Measurements from ENCODE around the gene NPIPA5. TPM values are rescaled to one million over a fixed set of nuclear protein-coding genes. Genes with fewer than 3 reads are reported as not detected.

The NPIPA5 gene
- total and polyA plus RNA-seq, 2 donors (not counting 1 experiment from before 2014, with no cell fraction given), result 21.0 TPM; not detected in 1

GRCh38 chr16:15399317-15399716 is 21.2 kb upstream of the NPIPA5 start:
- Histone ChIP-seq H3K27me3 (replicated peaks in 1 of 4; ENCODE audit: control extremely low read depth in 1 of 4, control insufficient read depth in 3 of 4, insufficient read depth in 4 of 4, low read length in 3 of 4) (peaks cover 0 to 8% (median 0%) of the 10 kb centered on the region in 4 experiments), H3K4me2 (replicated peaks; ENCODE audit: low read depth, low read length, poor library complexity, severe bottlenecking) (no peak overlapping the region), H3K4me3 (ENCODE audit: control extremely low read depth in 1 of 5, extremely low read depth in 1 of 5, insufficient read depth in 1 of 5, low read depth in 2 of 5, low read length in 4 of 5) (no peak overlapping the region), H3K9me3 (ENCODE audit: control extremely low read depth in 1 of 3, control insufficient read depth in 2 of 3, insufficient read depth in 1 of 3, low read length in 2 of 3) (no peaks in the 10 kb centered on the region), H3K9ac (ENCODE audit: low read length) (no peak overlapping the region), H3K79me2 (ENCODE audit: control insufficient read depth, insufficient read depth, low read length) (no peaks in the 10 kb centered on the region), H3K27ac (ENCODE audit: low read length in 2 of 2) (no peak overlapping the region), H3K36me3 (replicated peaks in 1 of 2; ENCODE audit: control extremely low read depth in 1 of 2, control insufficient read depth in 1 of 2, extremely low read depth in 1 of 2, insufficient read depth in 2 of 2, low read length in 1 of 2) (no peaks in the 10 kb centered on the region), H4K20me1 (ENCODE audit: control insufficient read depth, insufficient read depth, low read length, poor library complexity, severe bottlenecking) (no peaks in the 10 kb centered on the region), H3K4me1 (ENCODE audit: control insufficient read depth in 2 of 2, insufficient read depth in 2 of 2, low read length in 2 of 2) (peaks cover 6 to 12% of the 10 kb centered on the region in 2 donors), H2AFZ (ENCODE audit: insufficient read depth, low read depth, low read length, poor library complexity, severe bottlenecking) (no peak overlapping the region)
- Mint-ChIP-seq H3K4me3 (no peak overlapping the region), H3K4me1 (peaks cover 13% of the 10 kb centered on the region), H3K27me3 (peaks cover 4% of the 10 kb centered on the region), H3K9me3 (ENCODE audit: insufficient read depth) (no peaks in the 10 kb centered on the region), H3K27ac (no peak overlapping the region)
- ChIA-PET CTCF (no interaction called here), POLR2A (no interaction called here)
- DNase-seq (no peak), ATAC-seq (ENCODE audit: low read depth) (no peak)
- intact Hi-C loops (cut with micrococcal nuclease), result no loop called here
- WGBS (ENCODE audit: insufficient coverage), result 92% methylated on average over 2 of the region's 3 CpGs
- no peak for TF ChIP-seq EZH2 (IDR thresholded peaks at IDR 0.05; ENCODE audit: borderline replicate concordance, insufficient read depth, low read depth, low read length, poor library complexity, severe bottlenecking)
- no peak for TF ChIP-seq CTCF (IDR thresholded peaks at IDR 0.05)

- POLR2A ChIA-PET, result no interaction called here
- Histone ChIP-seq H4K20me1 (ENCODE audit: control insufficient read depth, insufficient read depth, low read length, poor library complexity, severe bottlenecking) (no peaks in the 10 kb centered on the region), H3K27ac (ENCODE audit: low read length in 2 of 2) (no peak overlapping the region), H3K9ac (ENCODE audit: low read length) (no peak overlapping the region), H3K36me3 (replicated peaks in 1 of 2; ENCODE audit: control extremely low read depth in 1 of 2, control insufficient read depth in 1 of 2, extremely low read depth in 1 of 2, insufficient read depth in 2 of 2, low read length in 1 of 2) (no peaks in the 10 kb centered on the region), H3K79me2 (ENCODE audit: control insufficient read depth, insufficient read depth, low read length) (no peaks in the 10 kb centered on the region), H2AFZ (ENCODE audit: insufficient read depth, low read depth, low read length, poor library complexity, severe bottlenecking) (no peak overlapping the region), H3K4me2 (replicated peaks; ENCODE audit: low read depth, low read length, poor library complexity, severe bottlenecking) (no peak overlapping the region), H3K27me3 (replicated peaks in 1 of 4; ENCODE audit: control extremely low read depth in 1 of 4, control insufficient read depth in 3 of 4, insufficient read depth in 4 of 4, low read length in 3 of 4) (peaks cover 0 to 8% (median 0%) of the 10 kb centered on the region in 4 experiments), H3K4me1 (ENCODE audit: control insufficient read depth in 2 of 2, insufficient read depth in 2 of 2, low read length in 2 of 2) (peaks cover 5 to 8% of the 10 kb centered on the region in 2 donors), H3K9me3 (ENCODE audit: control extremely low read depth in 1 of 3, control insufficient read depth in 2 of 3, insufficient read depth in 1 of 3, low read length in 2 of 3) (no peaks in the 10 kb centered on the region), H3K4me3 (ENCODE audit: control extremely low read depth in 1 of 5, extremely low read depth in 1 of 5, insufficient read depth in 1 of 5, low read depth in 2 of 5, low read length in 4 of 5) (no peak overlapping the region)
- Mint-ChIP-seq H3K27me3 (peaks cover 4% of the 10 kb centered on the region), H3K4me1 (peaks cover 9% of the 10 kb centered on the region), H3K27ac (no peak overlapping the region), H3K4me3 (no peak overlapping the region), H3K9me3 (ENCODE audit: insufficient read depth) (no peaks in the 10 kb centered on the region)
- DNase-seq (no peak), ATAC-seq (ENCODE audit: low read depth) (no peak)
- TF ChIP-seq CTCF (IDR thresholded peaks at IDR 0.05), result no peak
- TF ChIP-seq EZH2 (IDR thresholded peaks at IDR 0.05; ENCODE audit: borderline replicate concordance, insufficient read depth, low read depth, low read length, poor library complexity, severe bottlenecking), result no peak
- intact Hi-C loops (cut with micrococcal nuclease), result no loop called here
- CTCF ChIA-PET, result no interaction called here
- 93% methylated on average over 8 of the region's 14 CpGs for WGBS (ENCODE audit: insufficient coverage)
These were observed 20.7 kb upstream of the NPIPA5 start for GRCh38 chr16:15398618-15399316.

All from B cell (primary cell).